Measurements from ENCODE around the gene BCL2L14.

DNA sequence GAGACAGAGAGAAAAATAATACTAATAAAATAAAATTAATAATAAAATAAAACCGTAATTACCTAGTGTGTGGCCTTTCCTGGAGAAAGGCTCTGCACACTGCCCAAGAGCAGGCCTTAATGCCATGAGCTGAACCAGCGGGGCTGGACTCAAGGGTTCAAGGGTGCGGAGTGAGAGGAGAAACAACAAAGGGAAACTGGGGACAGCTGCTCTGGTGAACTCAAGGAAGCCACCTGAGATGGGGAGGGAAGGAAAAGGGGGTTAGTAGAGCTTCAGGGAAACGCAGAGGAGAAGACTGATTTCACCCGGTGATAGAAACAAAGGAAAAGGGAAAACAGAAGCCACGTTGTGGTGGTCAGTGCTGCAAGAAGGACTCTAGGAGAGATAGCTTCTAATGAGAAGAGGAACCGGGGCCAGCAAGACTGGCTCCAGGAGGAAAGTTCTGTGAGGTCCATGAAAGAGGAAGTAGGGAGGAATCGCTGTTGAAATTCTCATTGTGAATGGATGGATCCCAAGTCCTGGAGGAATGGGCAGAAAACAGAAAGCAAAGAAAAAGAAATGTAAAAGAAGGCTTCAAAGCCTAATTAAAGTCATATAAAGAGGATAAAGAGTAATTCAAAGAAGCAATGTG is 48.3 kb upstream of the BCL2L14 start:
- TF ChIP-seq KLF16 (tag by site-specific recombination; IDR thresholded peaks at IDR 0.05): no peak
- TF ChIP-seq ZNF560 (tag by site-specific recombination; IDR thresholded peaks at IDR 0.05; ENCODE audit: borderline replicate concordance): no peak
- TF ChIP-seq ZNF175 (tag by site-specific recombination; IDR thresholded peaks at IDR 0.05): no peak
- TF ChIP-seq, protein P1, sequence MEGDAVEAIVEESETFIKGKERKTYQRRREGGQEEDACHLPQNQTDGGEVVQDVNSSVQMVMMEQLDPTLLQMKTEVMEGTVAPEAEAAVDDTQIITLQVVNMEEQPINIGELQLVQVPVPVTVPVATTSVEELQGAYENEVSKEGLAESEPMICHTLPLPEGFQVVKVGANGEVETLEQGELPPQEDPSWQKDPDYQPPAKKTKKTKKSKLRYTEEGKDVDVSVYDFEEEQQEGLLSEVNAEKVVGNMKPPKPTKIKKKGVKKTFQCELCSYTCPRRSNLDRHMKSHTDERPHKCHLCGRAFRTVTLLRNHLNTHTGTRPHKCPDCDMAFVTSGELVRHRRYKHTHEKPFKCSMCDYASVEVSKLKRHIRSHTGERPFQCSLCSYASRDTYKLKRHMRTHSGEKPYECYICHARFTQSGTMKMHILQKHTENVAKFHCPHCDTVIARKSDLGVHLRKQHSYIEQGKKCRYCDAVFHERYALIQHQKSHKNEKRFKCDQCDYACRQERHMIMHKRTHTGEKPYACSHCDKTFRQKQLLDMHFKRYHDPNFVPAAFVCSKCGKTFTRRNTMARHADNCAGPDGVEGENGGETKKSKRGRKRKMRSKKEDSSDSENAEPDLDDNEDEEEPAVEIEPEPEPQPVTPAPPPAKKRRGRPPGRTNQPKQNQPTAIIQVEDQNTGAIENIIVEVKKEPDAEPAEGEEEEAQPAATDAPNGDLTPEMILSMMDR (tag by site-specific recombination; IDR thresholded peaks at IDR 0.05): no peak
- TF ChIP-seq, protein P2, sequence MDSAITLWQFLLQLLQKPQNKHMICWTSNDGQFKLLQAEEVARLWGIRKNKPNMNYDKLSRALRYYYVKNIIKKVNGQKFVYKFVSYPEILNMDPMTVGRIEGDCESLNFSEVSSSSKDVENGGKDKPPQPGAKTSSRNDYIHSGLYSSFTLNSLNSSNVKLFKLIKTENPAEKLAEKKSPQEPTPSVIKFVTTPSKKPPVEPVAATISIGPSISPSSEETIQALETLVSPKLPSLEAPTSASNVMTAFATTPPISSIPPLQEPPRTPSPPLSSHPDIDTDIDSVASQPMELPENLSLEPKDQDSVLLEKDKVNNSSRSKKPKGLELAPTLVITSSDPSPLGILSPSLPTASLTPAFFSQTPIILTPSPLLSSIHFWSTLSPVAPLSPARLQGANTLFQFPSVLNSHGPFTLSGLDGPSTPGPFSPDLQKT (IDR thresholded peaks at IDR 0.05; ENCODE audit: borderline replicate concordance, low read depth, low read length): no peak
- TF ChIP-seq, protein P3, sequence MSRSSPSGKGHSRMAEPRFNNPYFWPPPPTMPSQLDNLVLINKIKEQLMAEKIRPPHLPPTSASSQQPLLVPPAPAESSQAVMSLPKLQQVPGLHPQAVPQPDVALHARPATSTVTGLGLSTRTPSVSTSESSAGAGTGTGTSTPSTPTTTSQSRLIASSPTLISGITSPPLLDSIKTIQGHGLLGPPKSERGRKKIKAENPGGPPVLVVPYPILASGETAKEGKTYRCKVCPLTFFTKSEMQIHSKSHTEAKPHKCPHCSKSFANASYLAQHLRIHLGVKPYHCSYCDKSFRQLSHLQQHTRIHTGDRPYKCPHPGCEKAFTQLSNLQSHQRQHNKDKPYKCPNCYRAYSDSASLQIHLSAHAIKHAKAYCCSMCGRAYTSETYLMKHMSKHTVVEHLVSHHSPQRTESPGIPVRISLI (tag by site-specific recombination; IDR thresholded peaks at IDR 0.05): no peak
- no peak for TF ChIP-seq ZNF140 (tag by site-specific recombination; IDR thresholded peaks at IDR 0.05)
- TF ChIP-seq ZNF211 (tag by site-specific recombination; IDR thresholded peaks at IDR 0.05; ENCODE audit: low read depth): no peak
- TF ChIP-seq ZNF48 (tag by site-specific recombination; IDR thresholded peaks at IDR 0.05): no peak
- no peak for TF ChIP-seq ZNF398 (tag by site-specific recombination; IDR thresholded peaks at IDR 0.05)
- no peak for TF ChIP-seq ZNF324 (tag by site-specific recombination; IDR thresholded peaks at IDR 0.05)
- no peak for TF ChIP-seq ZNF24 (tag by site-specific recombination; IDR thresholded peaks at IDR 0.05)
- TF ChIP-seq TCF7L2 (IDR thresholded peaks at IDR 0.05; ENCODE audit: borderline replicate concordance, low read depth, low read length): no peak
- no peak for TF ChIP-seq KLF17 (tag by site-specific recombination; IDR thresholded peaks at IDR 0.05)
